GM12878 (cell line): ENCODE results near the gene NOP9. TPM values are rescaled to one million over a fixed set of nuclear protein-coding genes. Genes with fewer than 3 reads are reported as not detected.

Experiments used
- ATAC-seq: fragments of 200-7000 bp; cut with Tn5 transposase; 3 replicates; pipeline ENCODE4 v1.9.1; 2020; ENCODE audit warnings: mild to moderate bottlenecking, moderate library complexity
- BruUV-seq: library from RNA; stranded (reverse); fragments of 400-500 nt; replicated peaks from 2 replicates; lab custom pipeline; 2021; lab: Mats Ljungman, UMichigan
- CTCF ChIA-PET: fragments of 300-600 bp; sonication (Branson Sonifier 250); formaldehyde crosslinking; extraction: SDS; loops from one replicate; lab custom pipeline; 2021; ENCODE audit warnings: inconsistent platforms; lab: Yijun Ruan, JAX
- POLR2A ChIA-PET: fragments of 350-600 bp; formaldehyde crosslinking; extraction: SDS; loops from one replicate; lab custom pipeline; 2021; ENCODE audit warnings: inconsistent platforms; lab: Charles Lee
- RAD21 ChIA-PET: fragments of 300-600 bp; sonication (Branson Sonifier 250); formaldehyde crosslinking; loops from one replicate; lab custom pipeline; 2023; ENCODE audit warnings: antibody characterized with exemption; ENCODE audit not compliant: unreplicated experiment; lab: Charles Lee
- SMC1A ChIA-PET: fragments of 300-600 bp; sonication (Branson Sonifier 250); formaldehyde crosslinking; loops from one replicate; lab custom pipeline; 2023; ENCODE audit not compliant: unreplicated experiment, uncharacterized antibody; lab: Charles Lee
- DNase-seq: peaks from one replicate; pipeline ENCODE4 v3.0.0-alpha.2; 2011; ENCODE audit warnings: low read depth, low spot score
- FAIRE-seq: peaks from 3 replicates; lab custom pipeline; 2011; peaks lifted over from hg19 to GRCh38; lab: Jason Lieb, UNC
- H2AFZ ChIP-seq: 2 replicates; pipeline ENCODE4 v1.6.0; 2011; ENCODE audit warnings: low read depth, low read length, control low read depth; ENCODE audit not compliant: control insufficient read depth
- H3K27ac ChIP-seq: 2 replicates; pipeline ENCODE4 v1.5.1; 2011; ENCODE audit warnings: control low read depth; ENCODE audit not compliant: control insufficient read depth, insufficient read depth
- H3K27me3 ChIP-seq, 2 experiments: replicated peaks in 1 of 2; 2 replicates each; pipeline versions ENCODE4 v1.6.0 to v1.6.1; 2011; ENCODE audit warnings: low read length in 1 of 2; ENCODE audit not compliant: control insufficient read depth in 2 of 2, insufficient read depth in 2 of 2
- H3K36me3 ChIP-seq, 2 experiments: 2 replicates each; pipeline ENCODE4 v1.5.1; 2011; ENCODE audit warnings: low read length in 1 of 2; ENCODE audit not compliant: control insufficient read depth in 2 of 2, insufficient read depth in 2 of 2
- H3K4me1 ChIP-seq: 2 replicates; pipeline ENCODE4 v1.6.1; 2011; ENCODE audit warnings: mild to moderate bottlenecking, low read length, moderate library complexity, mixed read lengths; ENCODE audit not compliant: control insufficient read depth, insufficient read depth
- H3K4me2 ChIP-seq: 2 replicates; pipeline ENCODE4 v1.6.0; 2011; ENCODE audit warnings: control low read depth; ENCODE audit not compliant: control insufficient read depth, insufficient read depth
- H3K4me3 ChIP-seq: fragments of 200-600 bp; sonication (generic); 2 replicates; pipeline ENCODE4 v1.5.1; 2016
- H3K79me2 ChIP-seq: 2 replicates; pipeline ENCODE4 v1.6.0; 2011; ENCODE audit warnings: low read length; ENCODE audit not compliant: control insufficient read depth, insufficient read depth
- H3K9ac ChIP-seq: 2 replicates; pipeline ENCODE4 v1.8.0; 2011; ENCODE audit warnings: low read length, control low read depth, mixed read lengths; ENCODE audit not compliant: control insufficient read depth, insufficient read depth
- H3K9me3 ChIP-seq: replicated peaks from 3 replicates; pipeline ENCODE4 v1.5.1; 2011; ENCODE audit warnings: mild to moderate bottlenecking, low read length; ENCODE audit not compliant: control insufficient read depth, insufficient read depth
- H4K20me1 ChIP-seq: 2 replicates; pipeline ENCODE4 v1.6.0; 2011; ENCODE audit not compliant: control insufficient read depth, insufficient read depth
- FOS ChIP-seq: IDR thresholded peaks from 3 replicates; pipeline ENCODE4 v1.6.1; 2011; ENCODE audit warnings: borderline replicate concordance; ENCODE audit not compliant: insufficient read length; ENCODE audit errors: extremely low read depth
- FOXK2 ChIP-seq: fragments of 450-650 bp; IDR thresholded peaks from 2 replicates; pipeline ENCODE4 v1.6.1; 2017; ENCODE audit warnings: mild to moderate bottlenecking, moderate library complexity
- GABPA ChIP-seq: IDR thresholded peaks from 2 replicates; pipeline ENCODE4 v1.6.1; 2014; ENCODE audit warnings: antibody characterized with exemption, low read depth, mild to moderate bottlenecking, inconsistent platforms
- MEF2A ChIP-seq: IDR thresholded peaks from 2 replicates; pipeline ENCODE4 v1.6.1; 2011; ENCODE audit warnings: low read depth, mild to moderate bottlenecking, low read length, moderate library complexity; ENCODE audit not compliant: insufficient read depth
- PRDM15 ChIP-seq: fragments of 450-650 bp; formaldehyde crosslinking; IDR thresholded peaks from 2 replicates; pipeline ENCODE4 v1.4.0; 2020; ENCODE audit warnings: mild to moderate bottlenecking, moderate library complexity
- SMC3 ChIP-seq: IDR thresholded peaks from 2 replicates; pipeline ENCODE4 v1.6.1; 2011; ENCODE audit warnings: low read length, improper control_type of control experiment, borderline replicate concordance
- WGBS: methylation state at CpG from one replicate; pipeline ENCODE4 v1.1.6; 2016; ENCODE audit warnings: low lambda C conversion rate; ENCODE audit not compliant: insufficient replicate concordance, insufficient coverage; ENCODE audit errors: missing lambda C conversion rate; 5-methylcytosine and 5-hydroxymethylcytosine counted together
- in situ Hi-C: fragments of 300-500 bp; cut with MboI; formaldehyde crosslinking; loops from 9 replicates; pipeline ENCODE4 v1.14.3; 2018; ENCODE audit warnings: mixed read lengths
- intact Hi-C: fragments of 100-400 bp; cut with micrococcal nuclease; formaldehyde crosslinking; loops from one replicate; pipeline ENCODE4 v1.14.2; 2022; ENCODE audit not compliant: unreplicated experiment
- polyA plus RNA-seq, 11 experiments: library from polyadenylated mRNA; depleted of rRNA in 4 of 11; unstranded in 6 of 11; stranded (reverse) in 5 of 11; fragments of >200 nt; fragmentation: Nextera tagmentation in 4 of 11; fragmentation: Illumina TruSeq in 1 of 11; extraction: Ambion mirVana in 4 of 11; extraction: Trizol in 1 of 11; gene quantifications; 1 replicate in 1 of 11; 2 replicates in 10 of 11; pipeline versions ENCODE4 v1.2.1 to v1.2.3, GENCODE V29; 2011 to 2016; ENCODE audit warnings: inconsistent platforms in 2 of 11, missing spikeins in 2 of 11, low read depth in 1 of 11
- total RNA-seq, 4 experiments: library from RNA; depleted of rRNA in 3 of 4; stranded (reverse); fragments of >200 nt in 3 of 4; fragmentation: Illumina TruSeq in 1 of 4; extraction: Trizol in 1 of 4; gene quantifications; 2 replicates each; pipeline versions ENCODE4 v1.2.1 to v1.2.3, GENCODE V29; 2013 to 2021

The NOP9 gene
- total and polyA plus RNA-seq, 10 of the 15 experiments (the other 5 are each of a cell fraction or from before 2014, with no cell fraction given), result 2.4 to 43.9 (median 20.3) TPM

GRCh38 chr14:24278424-24278823, 21.2 kb upstream of the NOP9 start:
- Histone ChIP-seq H4K20me1 (no peaks in the 10 kb centered on the region), H3K4me3 (no peak overlapping the region), H3K4me1 (peaks cover 49% of the 10 kb centered on the region), H3K36me3 (no peaks in the 10 kb centered on the region), H3K9me3 (no peaks in the 10 kb centered on the region; the same call in 2 of the 3 replicates), H3K27me3 (no peaks in the 10 kb centered on the region), H3K27ac (peak overlapping the region; percentile 53; the same call in 1 of the 2 replicates), H3K9ac (no peak overlapping the region), H3K79me2 (peaks cover 2% of the 10 kb centered on the region; the same call in 1 of the 2 replicates), H2AFZ (no peak overlapping the region), H3K4me2 (no peak overlapping the region)
- DNase-seq (no peak), FAIRE-seq (no peak), ATAC-seq (no peak)
- ChIA-PET CTCF (interaction anchor here (3.3 to 17.1 kb wide), 4 partner anchors 8 to 33 kb away, joined by 20 to 269 read pairs (median 148); partner anchors contain the start of genes CIDEB, DHRS1, NOP9 and RABGGTA), RAD21 (interaction anchor here (0.7 to 4.8 kb wide), 4 partner anchors 12 to 35 kb away, joined by 3 to 34 read pairs (median 20); partner anchors contain the start of gene TINF2), POLR2A (interaction anchor here (1.0 to 3.0 kb wide), 5 partner anchors 19 to 153 kb away, joined by 3 to 15 read pairs (median 4); partner anchors contain the start of gene TINF2), SMC1A (interaction anchor here (1.0 to 11.8 kb wide), 4 partner anchors 11 to 36 kb away, joined by 3 to 115 read pairs (median 20); partner anchors contain the start of genes DHRS1, NOP9 and TINF2)
- TF ChIP-seq GABPA, result no peak
- no peak for TF ChIP-seq FOXK2
- no peak for TF ChIP-seq MEF2A
- TF ChIP-seq SMC3, result no peak
- no peak for TF ChIP-seq FOS
- TF ChIP-seq PRDM15 (CRISPR knock-in tag), result no peak
- in situ Hi-C loops, result no loop called here
- no TSS peak for BruUV-seq
- intact Hi-C loops, result no loop called here
- WGBS, result 96% methylated on average over 5 of the region's 5 CpGs
